ENCODE data around the gene EVX1.
A peak's percentile ranks its signal among the peaks of the same experiment; 100 is the strongest.

Gene EVX1

GRCh38 chr7:27277628-27278027 is 35.0 kb downstream of the EVX1 start:
- H3K4me3 ChIP-seq (replicated peaks; ENCODE audit: low read depth, low read length): no peak overlapping the region
- peak; percentile 5 for DNase-seq (ENCODE audit: low read depth)
- no peak for TF ChIP-seq CTCF (IDR thresholded peaks at IDR 0.05; ENCODE audit: low read length, missing control alignments)

DNA sequence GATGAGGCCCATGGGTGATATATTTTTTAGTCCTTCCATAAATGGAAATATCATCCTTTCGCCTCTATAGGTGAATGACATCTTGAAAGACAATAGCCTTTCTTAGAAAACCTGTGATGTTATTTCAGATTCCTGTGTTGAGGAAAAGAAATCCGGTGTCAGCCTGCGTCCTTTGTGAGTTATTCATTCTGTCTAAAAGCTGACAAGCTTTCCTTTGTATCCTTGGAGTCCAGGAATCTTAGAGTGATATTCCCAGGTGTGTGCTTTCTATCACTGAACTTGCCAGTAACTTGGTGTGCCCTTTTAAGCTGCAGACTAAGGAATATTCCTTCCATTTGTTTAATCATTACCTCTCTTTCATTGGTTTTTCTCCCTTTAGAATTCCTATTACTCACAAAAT is 41.0 kb downstream of the EVX1 start:
- no peak for TF ChIP-seq CTCF (IDR thresholded peaks at IDR 0.05; ENCODE audit: low read length, missing control alignments)
- no peak for DNase-seq (ENCODE audit: low read depth)
- H3K4me3 ChIP-seq (replicated peaks; ENCODE audit: low read depth, low read length): no peak overlapping the region

DNA sequence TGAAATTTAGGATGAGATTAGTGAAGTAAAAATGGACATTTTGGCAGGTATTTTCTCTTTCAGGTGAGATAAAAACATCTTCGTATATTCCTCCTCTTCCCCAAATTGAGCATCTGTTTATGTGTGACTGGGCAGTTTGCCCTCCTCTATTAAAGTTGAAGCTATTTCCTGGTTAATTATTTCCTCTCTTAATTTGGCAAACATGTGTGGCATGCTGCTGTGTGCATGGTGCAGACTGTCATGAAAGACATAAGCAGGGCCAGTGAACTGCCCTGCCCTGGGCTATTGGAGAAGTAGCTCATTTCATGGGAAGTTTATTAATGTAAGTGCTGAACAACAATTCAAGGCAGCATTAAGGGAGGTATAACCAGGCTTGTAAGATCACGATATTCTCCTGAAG is 52.6 kb downstream of the EVX1 start:
- DNase-seq (ENCODE audit: low read depth): no peak
- TF ChIP-seq CTCF (IDR thresholded peaks at IDR 0.05; ENCODE audit: low read length, missing control alignments): no peak
- no peak overlapping the region for H3K4me3 ChIP-seq (replicated peaks; ENCODE audit: low read depth, low read length)

DNA sequence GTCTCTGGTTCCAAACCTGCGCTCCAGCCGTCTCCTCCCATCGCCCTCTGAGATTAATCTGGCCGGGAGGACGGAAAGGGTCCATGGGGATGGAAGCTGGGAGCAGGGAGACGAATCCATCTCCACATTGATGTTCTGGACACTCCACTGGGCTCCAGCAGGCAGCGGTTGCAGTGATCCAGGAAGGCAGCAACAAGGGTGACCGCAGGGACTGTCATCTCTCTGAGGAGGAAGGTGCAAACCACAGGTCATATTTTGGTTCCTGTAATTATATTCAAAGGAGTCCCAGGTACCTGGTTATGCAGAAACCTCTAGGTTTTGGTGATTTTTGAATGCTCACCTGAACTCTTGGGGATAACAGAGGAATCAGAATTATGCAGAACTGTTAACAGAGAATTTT is 54.8 kb downstream of the EVX1 start:
- H3K4me3 ChIP-seq (replicated peaks; ENCODE audit: low read depth, low read length): no peak overlapping the region
- no peak for DNase-seq (ENCODE audit: low read depth)
- TF ChIP-seq CTCF (IDR thresholded peaks at IDR 0.05; ENCODE audit: low read length, missing control alignments): no peak
